Naive thymus-derived CD4-positive, alpha-beta T cell (primary cell): ENCODE measurements around the gene DGUOK. TPM values are rescaled to one million over a fixed set of nuclear protein-coding genes. Genes with fewer than 3 reads are reported as not detected.
A peak's percentile ranks its signal among the peaks of the same experiment; 100 is the strongest.

ENCODE experiments used
- ATAC-seq: fragments of 150-1000 bp; cut with Tn5 transposase; 2 replicates; pipeline ENCODE4 v1.10.0; 2021; ENCODE audit warnings: mild to moderate bottlenecking, moderate library complexity
- CTCF ChIA-PET: fragments of 350-600 bp; sonication (Branson Sonifier 250); formaldehyde crosslinking; loops from one replicate; lab custom pipeline; 2021; ENCODE audit warnings: antibody characterized with exemption; lab: Charles Lee
- POLR2A ChIA-PET: fragments of 350-600 bp; sonication (Branson Sonifier 250); formaldehyde crosslinking; loops from one replicate; lab custom pipeline; 2021; ENCODE audit warnings: antibody characterized with exemption, inconsistent platforms; lab: Charles Lee
- DNase-seq, 9 donors: peaks; one replicate each; pipeline versions ENCODE4 v3.0.0 to v3.0.0-alpha.2; 2020 to 2022; ENCODE audit warnings: mixed read lengths in 1 of 9
- H3K27ac ChIP-seq: one replicate; pipeline ENCODE4 v1.7.0; 2013; ENCODE audit warnings: mild to moderate bottlenecking, low read depth, low read length, moderate library complexity
- H3K27me3 ChIP-seq, 2 donors: one replicate each; pipeline ENCODE4 v1.7.0; 2013; ENCODE audit warnings: low read length in 2 of 2, mild to moderate bottlenecking in 2 of 2, moderate library complexity in 2 of 2; ENCODE audit not compliant: control insufficient read depth in 2 of 2, insufficient read depth in 2 of 2
- H3K36me3 ChIP-seq, 3 experiments: 1 replicate in 2 of 3; 2 replicates in 1 of 3; pipeline ENCODE4 v1.7.0; 2013; ENCODE audit warnings: low read length in 3 of 3, mild to moderate bottlenecking in 3 of 3, moderate library complexity in 1 of 3; ENCODE audit not compliant: insufficient read depth in 3 of 3, control insufficient read depth in 2 of 3
- H3K4me1 ChIP-seq, 2 donors: one replicate each; pipeline ENCODE4 v1.7.0; 2013; ENCODE audit warnings: low read length in 2 of 2, mild to moderate bottlenecking in 2 of 2, moderate library complexity in 1 of 2; ENCODE audit not compliant: control insufficient read depth in 2 of 2, insufficient read depth in 2 of 2
- H3K4me3 ChIP-seq: 2 replicates; pipeline ENCODE4 v1.7.0; 2013; ENCODE audit warnings: mild to moderate bottlenecking, low read length
- H3K9me3 ChIP-seq, 3 experiments: 1 replicate in 2 of 3; 2 replicates in 1 of 3; pipeline ENCODE4 v1.7.0; 2013; ENCODE audit warnings: low read length in 3 of 3; ENCODE audit not compliant: control insufficient read depth in 2 of 3
- H3K27ac Mint-ChIP-seq, 9 donors: one replicate each; pipeline ENCODE4 v1.8.0; 2020 to 2022; ENCODE audit warnings: mixed read lengths in 9 of 9, mild to moderate bottlenecking in 8 of 9, moderate library complexity in 5 of 9, inconsistent platforms in 2 of 9
- H3K27me3 Mint-ChIP-seq, 5 donors: one replicate each; pipeline ENCODE4 v1.8.0; 2021 to 2022; ENCODE audit warnings: mixed read lengths in 5 of 5, mild to moderate bottlenecking in 1 of 5
- H3K36me3 Mint-ChIP-seq, 5 donors: one replicate each; pipeline ENCODE4 v1.8.0; 2020 to 2022; ENCODE audit warnings: mixed read lengths in 5 of 5, mild to moderate bottlenecking in 3 of 5, inconsistent platforms in 1 of 5
- H3K4me1 Mint-ChIP-seq, 7 donors: one replicate each; pipeline ENCODE4 v1.8.0; 2020 to 2022; ENCODE audit warnings: mixed read lengths in 7 of 7, mild to moderate bottlenecking in 3 of 7, inconsistent platforms in 1 of 7
- H3K4me3 Mint-ChIP-seq, 10 donors: one replicate each; pipeline ENCODE4 v1.8.0; 2020 to 2022; ENCODE audit warnings: mild to moderate bottlenecking in 10 of 10, mixed read lengths in 10 of 10, moderate library complexity in 6 of 10, inconsistent platforms in 2 of 10
- H3K9me3 Mint-ChIP-seq, 11 donors: one replicate each; pipeline ENCODE4 v1.8.0; 2020 to 2022; ENCODE audit warnings: mixed read lengths in 11 of 11, mild to moderate bottlenecking in 4 of 11, inconsistent platforms in 1 of 11, moderate library complexity in 1 of 11
- intact Hi-C, 2 donors: fragments of 100-400 bp; cut with micrococcal nuclease; formaldehyde crosslinking; loops; one replicate each; pipeline ENCODE4 v1.15.1; 2023
- polyA plus RNA-seq, 2 donors: library from polyadenylated mRNA; unstranded; fragments of 300-500 nt; fragmentation: Illumina TruSeq; gene quantifications; one replicate each; pipeline ENCODE4 v1.2.3, GENCODE V29; 2021
- total RNA-seq, 6 experiments: library from RNA in 5 of 6; stranded (reverse) in 5 of 6; gene quantifications; 1 replicate in 5 of 6; 2 replicates in 1 of 6; pipeline ENCODE4 v1.2.3 and lab custom pipeline; 2021 to 2026

Gene DGUOK
- total and polyA plus RNA-seq, 7 experiments from 2014 or later = 43.1 to 220 (median 69.4) TPM

- Histone ChIP-seq H3K27me3 (no peaks in the 10 kb centered on the region), H3K4me3 (no peak overlapping the region), H3K36me3 (no peaks in the 10 kb centered on the region), H3K9me3 (no peaks in the 10 kb centered on the region), H3K4me1 (no peaks in the 10 kb centered on the region), H3K27ac (no peak overlapping the region)
- Mint-ChIP-seq H3K36me3 (no peaks in the 10 kb centered on the region), H3K9me3 (no peaks in the 10 kb centered on the region), H3K4me3 (no peak overlapping the region), H3K27ac (no peak overlapping the region), H3K27me3 (peaks cover 0 to 4% (median 0%) of the 10 kb centered on the region in 5 donors), H3K4me1 (peaks cover under 1 to 11% (median 6%) of the 10 kb centered on the region in 7 donors)
- POLR2A ChIA-PET = no interaction called here
- DNase-seq (no peak), ATAC-seq (no peak)
- intact Hi-C loops = no loop called here
- CTCF ChIA-PET = interaction anchor here (0.8 to 5.2 kb wide), 6 partner anchors 8 to 244 kb away, joined by 3 to 37 read pairs (median 4); no protein-coding TSS in a partner anchor
These were observed 19.7 kb upstream of the DGUOK start for GRCh38 chr2:73906847-73907505.

- Mint-ChIP-seq H3K36me3 (no peaks in the 10 kb centered on the region), H3K27ac (peak overlapping the region in 4 of 9 donors; percentile 19 to 61 (median 40)), H3K4me3 (no peak overlapping the region), H3K4me1 (peaks cover 0 to 3% (median 0%) of the 10 kb centered on the region in 7 donors), H3K9me3 (no peaks in the 10 kb centered on the region), H3K27me3 (no peaks in the 10 kb centered on the region)
- no peak overlapping the region for H3K27ac ChIP-seq
- DNase-seq (peak in 8 of 9 donors; percentile 37 to 64 (median 48)), ATAC-seq (peak; percentile 92)
- intact Hi-C loops = loop anchor here (1.0 kb wide), 6 partner anchors 18 to 239 kb away; partner anchors contain the start of genes BOLA3 (in 2 of the 2) and DGUOK (in 1 of the 2)
- no peak overlapping the region for H3K4me3 ChIP-seq
- POLR2A ChIA-PET = no interaction called here
- no peaks in the 10 kb centered on the region for H3K27me3 ChIP-seq
- CTCF ChIA-PET = interaction anchor here (0.6 to 5.2 kb wide), 18 partner anchors 9 to 243 kb away, joined by 3 to 37 read pairs (median 4); partner anchors contain the start of genes BOLA3 and STAMBP
- H3K4me1 ChIP-seq = no peaks in the 10 kb centered on the region
- no peaks in the 10 kb centered on the region for H3K9me3 ChIP-seq
- no peaks in the 10 kb centered on the region for H3K36me3 ChIP-seq
These were observed 18.7 kb upstream of the DGUOK start for GRCh38 chr2:73907840-73908452.

GRCh38 chr2:73908689-73909652 is 17.7 kb upstream of the DGUOK start:
- H3K4me1 Mint-ChIP-seq = peaks cover 0 to 3% (median 0%) of the 10 kb centered on the region in 7 donors

GRCh38 chr2:73910873-73911547 is 15.7 kb upstream of the DGUOK start:
- Histone ChIP-seq H3K27me3 (no peaks in the 10 kb centered on the region), H3K9me3 (no peaks in the 10 kb centered on the region), H3K4me3 (no peak overlapping the region), H3K4me1 (no peaks in the 10 kb centered on the region), H3K27ac (no peak overlapping the region), H3K36me3 (no peaks in the 10 kb centered on the region)
- H3K27ac Mint-ChIP-seq = no peak overlapping the region
- CTCF ChIA-PET = interaction anchor here (1.5 to 5.2 kb wide), 3 partner anchors 8 to 140 kb away, joined by 3 to 37 read pairs (median 4); no protein-coding TSS in a partner anchor
- ATAC-seq (no peak), DNase-seq (no peak)
- H3K36me3 Mint-ChIP-seq = no peaks in the 10 kb centered on the region
- H3K4me1 Mint-ChIP-seq = peaks cover 0 to 7% (median 0%) of the 10 kb centered on the region in 7 donors
- intact Hi-C loops = no loop called here
- H3K9me3 Mint-ChIP-seq = no peaks in the 10 kb centered on the region
- POLR2A ChIA-PET = interaction anchor here (0.7 to 1.3 kb wide), 2 partner anchors 8 to 16 kb away, joined by 4 read pairs; partner anchors contain the start of gene DGUOK
- H3K4me3 Mint-ChIP-seq = no peak overlapping the region
- H3K27me3 Mint-ChIP-seq = no peaks in the 10 kb centered on the region

More at GRCh38 chr2:73908689-73909652, 17.7 kb upstream of the DGUOK start:
- H3K9me3 ChIP-seq = no peaks in the 10 kb centered on the region
- H3K4me1 ChIP-seq = no peaks in the 10 kb centered on the region
- DNase-seq (no peak), ATAC-seq (no peak)
- CTCF ChIA-PET = interaction anchor here (0.7 to 5.2 kb wide), 12 partner anchors 10 to 241 kb away, joined by 3 to 37 read pairs (median 5); partner anchors contain the start of genes BOLA3 and STAMBP
- no peaks in the 10 kb centered on the region for H3K27me3 ChIP-seq
- Mint-ChIP-seq H3K4me3 (no peak overlapping the region), H3K27me3 (no peaks in the 10 kb centered on the region), H3K36me3 (no peaks in the 10 kb centered on the region), H3K9me3 (no peaks in the 10 kb centered on the region), H3K27ac (peak overlapping the region in 2 of 9 donors; percentile 19 to 25)
- POLR2A ChIA-PET = interaction anchor here (1.1 kb wide), 1 partner anchor 79 kb away, joined by 3 read pairs; no protein-coding TSS in a partner anchor
- H3K36me3 ChIP-seq = no peaks in the 10 kb centered on the region
- no peak overlapping the region for H3K4me3 ChIP-seq
- H3K27ac ChIP-seq = no peak overlapping the region
- intact Hi-C loops = loop anchor here (1.0 kb wide), 6 partner anchors 17 to 238 kb away; partner anchors contain the start of genes BOLA3 (in 2 of the 2) and DGUOK (in 1 of the 2)

DNA sequence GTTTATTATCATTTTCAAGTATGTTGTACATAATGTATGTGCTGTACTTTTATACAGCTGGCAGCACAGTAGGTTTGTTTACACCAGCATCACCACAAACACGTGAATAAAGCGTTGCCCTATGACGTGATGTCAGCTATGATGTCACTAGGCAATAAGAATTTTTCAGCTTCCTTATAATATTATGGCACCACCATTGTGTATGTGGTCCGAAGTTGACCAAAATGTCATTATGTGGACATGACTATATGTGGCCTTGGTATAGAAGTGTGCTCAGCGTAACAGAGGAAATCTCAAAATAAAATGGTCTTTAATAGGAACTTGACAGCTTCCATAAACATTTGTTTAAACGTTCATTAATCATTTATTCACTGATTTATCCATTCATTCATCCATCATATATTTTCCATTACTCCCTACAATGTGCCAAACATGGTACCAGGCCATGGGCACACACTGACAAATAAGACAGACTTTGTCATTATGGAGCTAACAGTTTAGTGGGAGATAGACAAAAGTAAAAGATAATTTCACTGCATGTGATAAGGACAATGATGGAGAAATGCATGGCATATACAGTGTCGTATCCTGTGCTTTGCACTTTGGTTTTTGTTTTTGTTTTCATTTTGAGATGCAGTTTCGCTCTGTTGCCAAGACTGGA is 15.0 kb upstream of the DGUOK start:
- no peaks in the 10 kb centered on the region for H3K4me1 ChIP-seq
- Mint-ChIP-seq H3K36me3 (no peaks in the 10 kb centered on the region), H3K4me3 (no peak overlapping the region), H3K27ac (no peak overlapping the region), H3K27me3 (no peaks in the 10 kb centered on the region), H3K9me3 (no peaks in the 10 kb centered on the region), H3K4me1 (peaks cover 0 to 7% (median 0%) of the 10 kb centered on the region in 7 donors)
- H3K27me3 ChIP-seq = no peaks in the 10 kb centered on the region
- H3K4me3 ChIP-seq = no peak overlapping the region
- H3K36me3 ChIP-seq = no peaks in the 10 kb centered on the region
- H3K9me3 ChIP-seq = no peaks in the 10 kb centered on the region
- ChIA-PET POLR2A (interaction anchor here (0.9 to 1.3 kb wide), 2 partner anchors 9 kb away, joined by 4 to 5 read pairs; no protein-coding TSS in a partner anchor), CTCF (interaction anchor here (0.6 to 5.2 kb wide), 3 partner anchors 7 to 83 kb away, joined by 3 to 37 read pairs (median 4); partner anchors contain the start of gene STAMBP)
- DNase-seq (no peak), ATAC-seq (no peak)
- H3K27ac ChIP-seq = no peak overlapping the region
- intact Hi-C loops = no loop called here
